HEK293 (cell line): Measurements from ENCODE around the gene POM121L2.

Source experiments
- CTCF ChIA-PET: fragments of 350-600 bp; formaldehyde crosslinking; extraction: SDS; loops from one replicate; lab custom pipeline; 2021; ENCODE audit warnings: antibody characterized with exemption; lab: Yijun Ruan, JAX
- POLR2A ChIA-PET: fragments of 300-600 bp; formaldehyde crosslinking; extraction: SDS; loops from one replicate; lab custom pipeline; 2020; ENCODE audit warnings: antibody characterized with exemption, inconsistent platforms; lab: Yijun Ruan, JAX
- H3K27ac ChIP-seq: fragments of 200-500 bp; sonication (Bioruptor generic); 2 replicates; pipeline ENCODE4 v1.5.1; 2014; ENCODE audit warnings: low read depth, low read length, control low read depth, inconsistent platforms; ENCODE audit errors: extremely low read depth
- H3K36me3 ChIP-seq, 2 experiments: fragments of 200-500 bp in 1 of 2; sonication (Bioruptor generic) in 1 of 2; 1 replicate in 1 of 2; 2 replicates in 1 of 2; pipeline ENCODE4 v1.5.1; 2014 to 2017; ENCODE audit warnings: inconsistent platforms in 2 of 2, low read length in 2 of 2; ENCODE audit not compliant: control insufficient read depth in 2 of 2, insufficient read depth in 1 of 2
- H3K4me1 ChIP-seq: fragments of 200-500 bp; sonication (Bioruptor generic); 2 replicates; pipeline ENCODE4 v1.5.1; 2014; ENCODE audit warnings: mild to moderate bottlenecking, low read length, inconsistent platforms; ENCODE audit not compliant: control insufficient read depth, insufficient read depth
- H3K4me3 ChIP-seq: 2 replicates; pipeline ENCODE4 v1.5.1; 2011; ENCODE audit warnings: low read depth, mild to moderate bottlenecking, control low read depth, low read length, moderate library complexity
- H3K9me3 ChIP-seq: fragments of 200-500 bp; sonication (Bioruptor generic); 2 replicates; pipeline ENCODE4 v1.5.1; 2014; ENCODE audit warnings: low read depth, low read length, inconsistent platforms; ENCODE audit not compliant: control insufficient read depth, insufficient read depth
- GLI4 ChIP-seq: fragments of 450-650 bp; formaldehyde crosslinking; IDR thresholded peaks from 2 replicates; pipeline ENCODE4 v1.5.1; 2016; ENCODE audit warnings: missing biosample characterization, missing genetic modification characterization
- KLF16 ChIP-seq: fragments of 450-650 bp; formaldehyde crosslinking; IDR thresholded peaks from 2 replicates; pipeline ENCODE4 v1.5.1; 2017; ENCODE audit warnings: missing biosample characterization, missing genetic modification characterization
- KLF7 ChIP-seq: fragments of 450-650 bp; formaldehyde crosslinking; IDR thresholded peaks from 2 replicates; pipeline ENCODE4 v1.5.1; 2016; ENCODE audit warnings: missing biosample characterization, missing genetic modification characterization, borderline replicate concordance
- PRDM1 ChIP-seq: fragments of 450-650 bp; formaldehyde crosslinking; IDR thresholded peaks from 2 replicates; pipeline ENCODE4; 2016; ENCODE audit warnings: missing biosample characterization, missing genetic modification characterization
- PRDM6 ChIP-seq: fragments of 450-650 bp; formaldehyde crosslinking; IDR thresholded peaks from 2 replicates; pipeline ENCODE4 v1.5.1; 2017; ENCODE audit warnings: missing biosample characterization, missing genetic modification characterization
- SP3 ChIP-seq: fragments of 450-650 bp; formaldehyde crosslinking; IDR thresholded peaks from 2 replicates; pipeline ENCODE4 v1.5.1; 2016; ENCODE audit warnings: missing biosample characterization, missing genetic modification characterization
- SP7 ChIP-seq: fragments of 450-650 bp; formaldehyde crosslinking; IDR thresholded peaks from 2 replicates; pipeline ENCODE4 v1.5.1; 2016; ENCODE audit warnings: missing biosample characterization, missing genetic modification characterization
- ZFP37 ChIP-seq: fragments of 450-650 bp; formaldehyde crosslinking; IDR thresholded peaks from 2 replicates; pipeline ENCODE4 v1.5.1; 2016; ENCODE audit warnings: missing biosample characterization, missing genetic modification characterization
- ZNF335 ChIP-seq: fragments of 450-650 bp; formaldehyde crosslinking; conservative IDR thresholded peaks from 2 replicates; pipeline ENCODE4 v1.5.1; 2016; ENCODE audit warnings: missing biosample characterization, missing genetic modification characterization
- ZNF341 ChIP-seq: fragments of 450-650 bp; formaldehyde crosslinking; IDR thresholded peaks from 2 replicates; pipeline ENCODE4; 2016; ENCODE audit warnings: low read depth, missing biosample characterization, missing genetic modification characterization
- ZNF433 ChIP-seq: fragments of 450-650 bp; formaldehyde crosslinking; IDR thresholded peaks from 2 replicates; pipeline ENCODE4 v1.5.1; 2016; ENCODE audit warnings: missing biosample characterization, missing genetic modification characterization, low read depth
- ZNF596 ChIP-seq: fragments of 450-650 bp; IDR thresholded peaks from 2 replicates; pipeline ENCODE4 v1.5.0; 2018; ENCODE audit warnings: missing biosample characterization, mild to moderate bottlenecking, missing genetic modification characterization, moderate library complexity
- ZNF626 ChIP-seq: fragments of 450-650 bp; sonication (Bioruptor Pico); formaldehyde crosslinking; IDR thresholded peaks from 2 replicates; pipeline ENCODE4 v1.5.1; 2018; ENCODE audit warnings: missing biosample characterization, missing genetic modification characterization, inconsistent platforms
- ZNF660 ChIP-seq: fragments of 450-650 bp; IDR thresholded peaks from 2 replicates; pipeline ENCODE4 v1.5.1; 2018; ENCODE audit warnings: missing biosample characterization, mild to moderate bottlenecking, missing genetic modification characterization
- ZSCAN30 ChIP-seq: fragments of 450-650 bp; IDR thresholded peaks from 2 replicates; pipeline ENCODE4 v1.5.1; 2018; ENCODE audit warnings: missing biosample characterization, mild to moderate bottlenecking, missing genetic modification characterization, moderate library complexity
- ZSCAN5A ChIP-seq: fragments of 450-650 bp; formaldehyde crosslinking; IDR thresholded peaks from 2 replicates; pipeline ENCODE4 v1.5.1; 2016; ENCODE audit warnings: missing biosample characterization, missing genetic modification characterization
- TF ChIP-seq, protein P1 (sequence below): fragments of 450-650 bp; formaldehyde crosslinking; IDR thresholded peaks from 2 replicates; pipeline ENCODE4 v1.5.1; 2016; ENCODE audit warnings: missing biosample characterization, missing genetic modification characterization
- TF ChIP-seq, protein P2 (sequence below): fragments of 450-650 bp; formaldehyde crosslinking; IDR thresholded peaks from 2 replicates; pipeline ENCODE4 v1.5.1; 2017; ENCODE audit warnings: missing biosample characterization, missing genetic modification characterization
- TF ChIP-seq, protein P3 (sequence below): fragments of 450-650 bp; formaldehyde crosslinking; IDR thresholded peaks from 2 replicates; pipeline ENCODE4 v1.5.1; 2016; ENCODE audit warnings: missing biosample characterization, missing genetic modification characterization
- TF ChIP-seq, protein P4 (sequence below): fragments of 450-650 bp; IDR thresholded peaks from 2 replicates; pipeline ENCODE4 v1.5.1; 2018; ENCODE audit warnings: missing biosample characterization, mild to moderate bottlenecking, missing genetic modification characterization

POM121L2 gene

GRCh38 chr6:27333642-27334040 lies 21.6 kb upstream of the POM121L2 start:
- no peak for TF ChIP-seq PRDM1 (tag by site-specific recombination)
- TF ChIP-seq, protein P1, sequence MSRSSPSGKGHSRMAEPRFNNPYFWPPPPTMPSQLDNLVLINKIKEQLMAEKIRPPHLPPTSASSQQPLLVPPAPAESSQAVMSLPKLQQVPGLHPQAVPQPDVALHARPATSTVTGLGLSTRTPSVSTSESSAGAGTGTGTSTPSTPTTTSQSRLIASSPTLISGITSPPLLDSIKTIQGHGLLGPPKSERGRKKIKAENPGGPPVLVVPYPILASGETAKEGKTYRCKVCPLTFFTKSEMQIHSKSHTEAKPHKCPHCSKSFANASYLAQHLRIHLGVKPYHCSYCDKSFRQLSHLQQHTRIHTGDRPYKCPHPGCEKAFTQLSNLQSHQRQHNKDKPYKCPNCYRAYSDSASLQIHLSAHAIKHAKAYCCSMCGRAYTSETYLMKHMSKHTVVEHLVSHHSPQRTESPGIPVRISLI (tag by site-specific recombination): peak; percentile 76; the same call in 1 of the 2 replicates
- TF ChIP-seq ZNF660: no peak
- no peak for TF ChIP-seq ZNF433 (tag by site-specific recombination)
- TF ChIP-seq GLI4 (tag by site-specific recombination): no peak
- 0 out of 2 replicates have a peak, but pooled peaks have one; percentile 4 for TF ChIP-seq ZNF626 (tag by site-specific recombination)
- TF ChIP-seq ZFP37: no peak
- TF ChIP-seq ZNF335: peak; percentile 70
- Histone ChIP-seq H3K4me3 (peak overlapping the region; percentile 73), H3K9me3 (no peaks in the 10 kb centered on the region), H3K27ac (peak overlapping the region; percentile 45; the same call in 1 of the 2 replicates), H3K4me1 (no peaks in the 10 kb centered on the region), H3K36me3 (no peaks in the 10 kb centered on the region)
- POLR2A ChIA-PET: interaction anchor here (0.7 to 2.1 kb wide), 5 partner anchors 82 to 186 kb away, joined by 3 to 7 read pairs (median 3); partner anchors contain the start of gene ZNF184
- CTCF ChIA-PET: interaction anchor here (0.6 to 1.1 kb wide), 12 partner anchors 15 to 461 kb away, joined by 3 to 6 read pairs (median 3); partner anchors contain the start of genes POM121L2 and ZNF184

DNA sequence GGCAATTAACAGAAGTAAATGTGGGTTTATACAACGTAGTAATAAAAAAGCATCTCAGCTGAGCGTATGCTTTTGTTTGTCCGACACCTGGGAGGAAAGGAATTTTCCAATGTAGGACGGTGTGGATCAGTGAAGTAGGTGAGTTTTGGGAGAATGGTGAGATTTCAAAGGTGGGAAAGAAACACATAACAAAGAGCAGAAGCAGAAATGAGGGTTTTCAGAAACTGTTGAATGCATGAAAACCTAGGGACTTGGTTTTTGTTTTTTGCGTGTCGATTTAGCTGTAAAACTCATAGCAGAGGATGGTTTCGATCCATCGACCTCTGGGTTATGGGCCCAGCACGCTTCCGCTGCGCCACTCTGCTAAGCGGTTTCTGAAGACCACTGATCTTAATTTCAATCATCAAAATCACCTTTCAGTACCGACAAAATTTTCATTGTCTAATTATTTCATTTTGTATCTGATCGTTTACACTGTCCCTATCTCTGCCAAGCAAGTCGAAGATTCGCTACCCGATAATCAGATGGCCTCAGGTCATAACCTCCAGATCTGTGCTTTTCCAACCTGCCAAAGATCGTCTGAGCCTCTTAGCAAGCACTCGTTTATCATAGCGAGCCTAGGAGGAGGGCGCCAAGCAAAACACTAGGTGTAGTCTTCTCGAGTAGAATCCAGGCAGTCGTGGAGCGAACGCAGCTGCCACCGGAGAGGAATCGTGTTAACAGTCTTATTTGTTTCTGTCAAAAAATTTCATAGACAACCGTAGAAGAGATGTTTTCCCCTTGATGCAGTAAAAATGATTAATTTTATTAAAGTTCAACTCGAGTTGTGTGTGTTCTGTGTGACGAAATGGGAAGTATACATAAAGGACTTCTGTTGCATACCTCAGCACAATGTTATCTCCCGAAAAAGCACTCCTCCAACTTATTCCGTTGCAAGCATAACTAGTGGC lies 20.9 kb upstream of the POM121L2 start:
- H3K4me3 ChIP-seq: peak overlapping the region; percentile 73
- CTCF ChIA-PET: interaction anchor here (0.5 to 1.1 kb wide), 12 partner anchors 12 to 462 kb away, joined by 3 to 6 read pairs (median 3); partner anchors contain the start of genes POM121L2 and ZNF184
- peak; percentile 90 for TF ChIP-seq ZSCAN30 (tag by site-specific recombination)
- TF ChIP-seq, protein P2, sequence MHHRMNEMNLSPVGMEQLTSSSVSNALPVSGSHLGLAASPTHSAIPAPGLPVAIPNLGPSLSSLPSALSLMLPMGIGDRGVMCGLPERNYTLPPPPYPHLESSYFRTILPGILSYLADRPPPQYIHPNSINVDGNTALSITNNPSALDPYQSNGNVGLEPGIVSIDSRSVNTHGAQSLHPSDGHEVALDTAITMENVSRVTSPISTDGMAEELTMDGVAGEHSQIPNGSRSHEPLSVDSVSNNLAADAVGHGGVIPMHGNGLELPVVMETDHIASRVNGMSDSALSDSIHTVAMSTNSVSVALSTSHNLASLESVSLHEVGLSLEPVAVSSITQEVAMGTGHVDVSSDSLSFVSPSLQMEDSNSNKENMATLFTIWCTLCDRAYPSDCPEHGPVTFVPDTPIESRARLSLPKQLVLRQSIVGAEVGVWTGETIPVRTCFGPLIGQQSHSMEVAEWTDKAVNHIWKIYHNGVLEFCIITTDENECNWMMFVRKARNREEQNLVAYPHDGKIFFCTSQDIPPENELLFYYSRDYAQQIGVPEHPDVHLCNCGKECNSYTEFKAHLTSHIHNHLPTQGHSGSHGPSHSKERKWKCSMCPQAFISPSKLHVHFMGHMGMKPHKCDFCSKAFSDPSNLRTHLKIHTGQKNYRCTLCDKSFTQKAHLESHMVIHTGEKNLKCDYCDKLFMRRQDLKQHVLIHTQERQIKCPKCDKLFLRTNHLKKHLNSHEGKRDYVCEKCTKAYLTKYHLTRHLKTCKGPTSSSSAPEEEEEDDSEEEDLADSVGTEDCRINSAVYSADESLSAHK: peak; percentile 99
- TF ChIP-seq, protein P3, sequence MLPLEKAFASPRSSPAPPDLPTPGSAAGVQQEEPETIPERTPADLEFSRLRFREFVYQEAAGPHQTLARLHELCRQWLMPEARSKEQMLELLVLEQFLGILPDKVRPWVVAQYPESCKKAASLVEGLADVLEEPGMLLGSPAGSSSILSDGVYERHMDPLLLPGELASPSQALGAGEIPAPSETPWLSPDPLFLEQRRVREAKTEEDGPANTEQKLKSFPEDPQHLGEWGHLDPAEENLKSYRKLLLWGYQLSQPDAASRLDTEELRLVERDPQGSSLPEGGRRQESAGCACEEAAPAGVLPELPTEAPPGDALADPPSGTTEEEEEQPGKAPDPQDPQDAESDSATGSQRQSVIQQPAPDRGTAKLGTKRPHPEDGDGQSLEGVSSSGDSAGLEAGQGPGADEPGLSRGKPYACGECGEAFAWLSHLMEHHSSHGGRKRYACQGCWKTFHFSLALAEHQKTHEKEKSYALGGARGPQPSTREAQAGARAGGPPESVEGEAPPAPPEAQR (tag by site-specific recombination): peak; percentile 34; the same call in 1 of the 2 replicates
- peak; percentile 58; the same call in 1 of the 2 replicates for TF ChIP-seq ZSCAN5A
- TF ChIP-seq ZNF626 (tag by site-specific recombination): no peak
- 0 out of 2 replicates have a peak, but pooled peaks have one; percentile 14 for TF ChIP-seq ZNF596 (tag by site-specific recombination)
- TF ChIP-seq ZNF660: peak; percentile 95
- TF ChIP-seq PRDM6 (tag by site-specific recombination): peak; percentile 82
- TF ChIP-seq KLF7 (tag by site-specific recombination): 0 out of 2 replicates have a peak, but pooled peaks have one; percentile 29
- TF ChIP-seq, protein P4, sequence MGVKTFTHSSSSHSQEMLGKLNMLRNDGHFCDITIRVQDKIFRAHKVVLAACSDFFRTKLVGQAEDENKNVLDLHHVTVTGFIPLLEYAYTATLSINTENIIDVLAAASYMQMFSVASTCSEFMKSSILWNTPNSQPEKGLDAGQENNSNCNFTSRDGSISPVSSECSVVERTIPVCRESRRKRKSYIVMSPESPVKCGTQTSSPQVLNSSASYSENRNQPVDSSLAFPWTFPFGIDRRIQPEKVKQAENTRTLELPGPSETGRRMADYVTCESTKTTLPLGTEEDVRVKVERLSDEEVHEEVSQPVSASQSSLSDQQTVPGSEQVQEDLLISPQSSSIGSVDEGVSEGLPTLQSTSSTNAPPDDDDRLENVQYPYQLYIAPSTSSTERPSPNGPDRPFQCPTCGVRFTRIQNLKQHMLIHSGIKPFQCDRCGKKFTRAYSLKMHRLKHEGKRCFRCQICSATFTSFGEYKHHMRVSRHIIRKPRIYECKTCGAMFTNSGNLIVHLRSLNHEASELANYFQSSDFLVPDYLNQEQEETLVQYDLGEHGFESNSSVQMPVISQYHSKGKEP: peak; percentile 76
- TF ChIP-seq ZNF341 (tag by site-specific recombination): no peak
- TF ChIP-seq SP3 (tag by site-specific recombination): peak; percentile 42; the same call in 1 of the 2 replicates
- TF ChIP-seq SP7 (tag by site-specific recombination): peak; percentile 87
- no peak for TF ChIP-seq KLF16 (tag by site-specific recombination)

More for the DNA sequence above, 20.9 kb upstream of the POM121L2 start:
- H3K4me1 ChIP-seq: no peaks in the 10 kb centered on the region
- POLR2A ChIA-PET: interaction anchor here (0.6 to 2.1 kb wide), 6 partner anchors 81 to 185 kb away, joined by 3 to 7 read pairs (median 3); partner anchors contain the start of gene ZNF184
- H3K36me3 ChIP-seq: no peaks in the 10 kb centered on the region
- H3K9me3 ChIP-seq: no peaks in the 10 kb centered on the region
- peak overlapping the region; percentile 45 for H3K27ac ChIP-seq
